ENCODE measurements around the gene AGPAT1.

DNA sequence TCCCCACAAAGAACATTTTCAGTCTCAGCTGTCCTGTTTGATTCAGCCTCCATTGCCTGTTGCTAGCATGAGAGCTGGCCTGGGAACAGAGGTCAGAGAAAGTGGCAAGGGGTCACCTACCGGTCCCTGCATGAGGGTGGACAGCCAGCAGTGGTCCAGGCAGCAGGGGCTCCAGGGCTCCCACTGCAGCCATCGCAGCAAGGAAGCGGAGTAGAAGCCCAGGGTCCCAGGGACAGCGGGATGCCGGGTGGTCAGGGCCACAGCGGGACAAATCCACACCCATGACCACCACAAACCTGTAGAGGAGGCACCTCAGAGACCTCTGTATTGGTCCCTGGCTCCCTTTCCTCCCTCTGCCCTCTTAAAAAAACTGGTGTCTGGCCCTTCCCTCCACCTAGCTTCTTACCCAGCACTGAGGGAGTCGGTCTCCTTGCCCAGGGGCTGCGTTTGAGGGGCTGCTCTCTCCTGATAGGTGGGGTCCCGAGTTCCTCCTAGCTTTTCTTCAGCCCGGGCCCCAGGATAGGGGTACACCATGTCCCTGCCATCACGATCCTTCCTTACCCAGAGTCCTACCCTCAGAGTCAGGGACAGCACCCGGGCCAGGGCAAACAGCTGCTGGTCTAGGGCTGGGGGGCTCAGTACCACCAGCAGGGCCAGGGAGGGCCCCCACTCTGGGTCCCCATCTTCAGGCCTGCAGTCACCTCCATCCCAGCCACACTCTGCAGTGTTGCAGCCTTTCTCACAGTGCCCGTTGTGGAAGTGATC, 25.0 kb upstream of the AGPAT1 start:
- no peak for TF ChIP-seq MAX (IDR thresholded peaks at IDR 0.05)
- TF ChIP-seq YY1 (IDR thresholded peaks at IDR 0.05; ENCODE audit: extremely low read depth, insufficient replicate concordance, low read depth, low read length) = no peak
- TF ChIP-seq, protein P1, sequence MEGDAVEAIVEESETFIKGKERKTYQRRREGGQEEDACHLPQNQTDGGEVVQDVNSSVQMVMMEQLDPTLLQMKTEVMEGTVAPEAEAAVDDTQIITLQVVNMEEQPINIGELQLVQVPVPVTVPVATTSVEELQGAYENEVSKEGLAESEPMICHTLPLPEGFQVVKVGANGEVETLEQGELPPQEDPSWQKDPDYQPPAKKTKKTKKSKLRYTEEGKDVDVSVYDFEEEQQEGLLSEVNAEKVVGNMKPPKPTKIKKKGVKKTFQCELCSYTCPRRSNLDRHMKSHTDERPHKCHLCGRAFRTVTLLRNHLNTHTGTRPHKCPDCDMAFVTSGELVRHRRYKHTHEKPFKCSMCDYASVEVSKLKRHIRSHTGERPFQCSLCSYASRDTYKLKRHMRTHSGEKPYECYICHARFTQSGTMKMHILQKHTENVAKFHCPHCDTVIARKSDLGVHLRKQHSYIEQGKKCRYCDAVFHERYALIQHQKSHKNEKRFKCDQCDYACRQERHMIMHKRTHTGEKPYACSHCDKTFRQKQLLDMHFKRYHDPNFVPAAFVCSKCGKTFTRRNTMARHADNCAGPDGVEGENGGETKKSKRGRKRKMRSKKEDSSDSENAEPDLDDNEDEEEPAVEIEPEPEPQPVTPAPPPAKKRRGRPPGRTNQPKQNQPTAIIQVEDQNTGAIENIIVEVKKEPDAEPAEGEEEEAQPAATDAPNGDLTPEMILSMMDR (IDR thresholded peaks at IDR 0.05 in 2 of 3, conservative IDR thresholded peaks at IDR 0.05 in 1 of 3; ENCODE audit: borderline replicate concordance in 1 of 3, insufficient read depth in 1 of 3, low read depth in 2 of 3, low read length in 2 of 3) = no peak
- TF ChIP-seq POLR2A (IDR thresholded peaks at IDR 0.05; ENCODE audit: borderline replicate concordance, extremely low read depth, insufficient read depth, insufficient read length) = no peak
- TF ChIP-seq SP1 (IDR thresholded peaks at IDR 0.05; ENCODE audit: low read depth) = no peak
- no peak for TF ChIP-seq EZH2 (IDR thresholded peaks at IDR 0.05)
- TF ChIP-seq SIN3A (IDR thresholded peaks at IDR 0.05; ENCODE audit: low read depth) = no peak
- TF ChIP-seq, protein P2, sequence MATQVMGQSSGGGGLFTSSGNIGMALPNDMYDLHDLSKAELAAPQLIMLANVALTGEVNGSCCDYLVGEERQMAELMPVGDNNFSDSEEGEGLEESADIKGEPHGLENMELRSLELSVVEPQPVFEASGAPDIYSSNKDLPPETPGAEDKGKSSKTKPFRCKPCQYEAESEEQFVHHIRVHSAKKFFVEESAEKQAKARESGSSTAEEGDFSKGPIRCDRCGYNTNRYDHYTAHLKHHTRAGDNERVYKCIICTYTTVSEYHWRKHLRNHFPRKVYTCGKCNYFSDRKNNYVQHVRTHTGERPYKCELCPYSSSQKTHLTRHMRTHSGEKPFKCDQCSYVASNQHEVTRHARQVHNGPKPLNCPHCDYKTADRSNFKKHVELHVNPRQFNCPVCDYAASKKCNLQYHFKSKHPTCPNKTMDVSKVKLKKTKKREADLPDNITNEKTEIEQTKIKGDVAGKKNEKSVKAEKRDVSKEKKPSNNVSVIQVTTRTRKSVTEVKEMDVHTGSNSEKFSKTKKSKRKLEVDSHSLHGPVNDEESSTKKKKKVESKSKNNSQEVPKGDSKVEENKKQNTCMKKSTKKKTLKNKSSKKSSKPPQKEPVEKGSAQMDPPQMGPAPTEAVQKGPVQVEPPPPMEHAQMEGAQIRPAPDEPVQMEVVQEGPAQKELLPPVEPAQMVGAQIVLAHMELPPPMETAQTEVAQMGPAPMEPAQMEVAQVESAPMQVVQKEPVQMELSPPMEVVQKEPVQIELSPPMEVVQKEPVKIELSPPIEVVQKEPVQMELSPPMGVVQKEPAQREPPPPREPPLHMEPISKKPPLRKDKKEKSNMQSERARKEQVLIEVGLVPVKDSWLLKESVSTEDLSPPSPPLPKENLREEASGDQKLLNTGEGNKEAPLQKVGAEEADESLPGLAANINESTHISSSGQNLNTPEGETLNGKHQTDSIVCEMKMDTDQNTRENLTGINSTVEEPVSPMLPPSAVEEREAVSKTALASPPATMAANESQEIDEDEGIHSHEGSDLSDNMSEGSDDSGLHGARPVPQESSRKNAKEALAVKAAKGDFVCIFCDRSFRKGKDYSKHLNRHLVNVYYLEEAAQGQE (IDR thresholded peaks at IDR 0.05; ENCODE audit: low read depth) = no peak
- no peak for TF ChIP-seq ATF3 (IDR thresholded peaks at IDR 0.05)

Data from HCT116 (cell line).